ENCODE data around the gene GAP43.
A peak's percentile ranks its signal among the peaks of the same experiment; 100 is the strongest.

GRCh38 chr3:115692887-115693524, 69.7 kb downstream of the GAP43 start:
- peak; percentile 73 for TF ChIP-seq CTCF (IDR thresholded peaks at IDR 0.05; ENCODE audit: low read depth, low read length, poor library complexity, severe bottlenecking)
- TF ChIP-seq EZH2phosphoT487 (IDR thresholded peaks at IDR 0.05; ENCODE audit: borderline replicate concordance, low read length): no peak
